Fibroblast of mammary gland (primary cell): ENCODE results near the gene BMP8B.

Experiments used
- DNase-seq: peaks from one replicate; pipeline ENCODE4 v3.0.0-alpha.2; 2010; ENCODE audit warnings: low read depth
- H3K4me3 ChIP-seq: 2 replicates; pipeline ENCODE4 v1.5.1; 2011; ENCODE audit warnings: low read depth, mild to moderate bottlenecking, low read length, moderate library complexity; ENCODE audit not compliant: control insufficient read depth
- TF ChIP-seq, protein P1 (sequence below): conservative IDR thresholded peaks from 2 replicates; pipeline ENCODE4 v1.5.1; 2011; ENCODE audit warnings: low read depth, low read length, inconsistent platforms; ENCODE audit not compliant: control insufficient read depth, insufficient read depth

Gene BMP8B

DNA sequence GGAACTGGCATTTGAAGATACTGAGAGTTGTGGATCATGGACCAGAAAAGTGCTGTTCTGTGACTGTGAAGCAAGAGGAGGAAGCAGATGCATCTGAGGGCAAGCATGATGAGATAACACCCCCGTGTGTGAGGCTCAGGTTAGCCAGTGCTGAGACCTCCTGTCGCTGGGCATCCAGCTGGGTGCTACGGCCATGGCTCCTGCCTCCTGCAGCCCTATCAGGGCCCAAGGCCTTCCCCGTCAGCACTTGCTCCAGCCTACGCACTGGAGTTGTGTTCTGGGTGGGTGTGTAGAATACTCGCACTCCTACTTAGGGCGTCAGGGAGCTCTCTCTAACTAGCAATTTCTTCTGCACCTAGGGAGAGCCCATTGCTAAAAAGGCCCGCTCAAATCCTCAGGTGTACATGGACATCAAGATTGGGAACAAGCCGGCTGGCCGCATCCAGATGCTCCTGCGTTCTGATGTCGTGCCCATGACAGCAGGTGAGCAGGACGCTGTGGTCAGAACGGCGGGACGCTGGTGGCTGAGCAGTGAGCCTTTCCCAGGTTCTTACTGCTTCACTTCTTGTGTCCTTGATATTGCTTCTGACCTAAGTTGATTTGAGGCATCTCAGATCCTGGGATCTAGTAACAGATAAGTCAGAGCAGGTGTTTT, 43.5 kb downstream of the BMP8B start:
- H3K4me3 ChIP-seq: no peak overlapping the region
- TF ChIP-seq, protein P1, sequence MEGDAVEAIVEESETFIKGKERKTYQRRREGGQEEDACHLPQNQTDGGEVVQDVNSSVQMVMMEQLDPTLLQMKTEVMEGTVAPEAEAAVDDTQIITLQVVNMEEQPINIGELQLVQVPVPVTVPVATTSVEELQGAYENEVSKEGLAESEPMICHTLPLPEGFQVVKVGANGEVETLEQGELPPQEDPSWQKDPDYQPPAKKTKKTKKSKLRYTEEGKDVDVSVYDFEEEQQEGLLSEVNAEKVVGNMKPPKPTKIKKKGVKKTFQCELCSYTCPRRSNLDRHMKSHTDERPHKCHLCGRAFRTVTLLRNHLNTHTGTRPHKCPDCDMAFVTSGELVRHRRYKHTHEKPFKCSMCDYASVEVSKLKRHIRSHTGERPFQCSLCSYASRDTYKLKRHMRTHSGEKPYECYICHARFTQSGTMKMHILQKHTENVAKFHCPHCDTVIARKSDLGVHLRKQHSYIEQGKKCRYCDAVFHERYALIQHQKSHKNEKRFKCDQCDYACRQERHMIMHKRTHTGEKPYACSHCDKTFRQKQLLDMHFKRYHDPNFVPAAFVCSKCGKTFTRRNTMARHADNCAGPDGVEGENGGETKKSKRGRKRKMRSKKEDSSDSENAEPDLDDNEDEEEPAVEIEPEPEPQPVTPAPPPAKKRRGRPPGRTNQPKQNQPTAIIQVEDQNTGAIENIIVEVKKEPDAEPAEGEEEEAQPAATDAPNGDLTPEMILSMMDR: no peak
- no peak for DNase-seq

DNA sequence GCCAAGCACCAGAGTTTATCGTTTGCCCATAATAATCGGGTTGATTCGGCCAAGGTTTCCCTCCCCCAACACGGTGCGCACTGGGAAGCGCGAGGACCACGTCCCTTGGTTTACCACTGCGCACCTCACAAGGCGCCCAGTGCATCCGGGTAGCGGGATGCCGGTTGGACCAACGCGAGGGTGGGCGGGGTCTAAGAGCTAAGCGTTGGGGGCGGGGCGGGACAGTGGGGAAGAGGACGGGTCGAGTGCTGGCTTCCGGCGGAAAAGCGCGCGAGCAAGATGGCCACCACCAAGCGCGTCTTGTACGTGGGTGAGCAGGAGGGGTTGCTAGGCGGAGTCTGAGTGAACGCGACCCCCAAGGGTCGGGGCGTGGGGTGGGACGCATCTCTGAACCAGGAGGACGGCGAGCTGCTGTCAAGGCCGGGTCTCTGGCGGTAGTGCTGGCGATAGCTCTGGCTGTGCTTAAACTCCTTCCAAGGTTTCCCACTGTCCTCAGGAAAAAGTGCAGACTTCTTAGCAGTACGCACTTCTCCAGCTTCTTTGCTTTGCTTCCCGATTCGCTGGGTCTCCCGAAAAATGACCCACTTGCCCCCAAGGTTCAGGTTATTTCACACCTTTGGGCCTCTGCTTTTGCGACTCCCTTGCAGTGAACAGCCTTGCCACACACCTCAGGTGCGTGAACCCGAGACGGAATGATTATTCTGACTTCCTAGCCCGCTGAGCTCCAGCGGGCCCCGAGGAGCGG, 49.9 kb downstream of the BMP8B start, which contains the start of gene PPIE:
Gene PPIE (plus strand): TSS at position 261 of the 745 bp plus-strand sequence. CDS start 19 bp downstream, at position 280.
- TF ChIP-seq, protein P1: no peak
- peak within 1 kb of the TSS; percentile 95 for H3K4me3 ChIP-seq
- peak; percentile 86 for DNase-seq

DNA sequence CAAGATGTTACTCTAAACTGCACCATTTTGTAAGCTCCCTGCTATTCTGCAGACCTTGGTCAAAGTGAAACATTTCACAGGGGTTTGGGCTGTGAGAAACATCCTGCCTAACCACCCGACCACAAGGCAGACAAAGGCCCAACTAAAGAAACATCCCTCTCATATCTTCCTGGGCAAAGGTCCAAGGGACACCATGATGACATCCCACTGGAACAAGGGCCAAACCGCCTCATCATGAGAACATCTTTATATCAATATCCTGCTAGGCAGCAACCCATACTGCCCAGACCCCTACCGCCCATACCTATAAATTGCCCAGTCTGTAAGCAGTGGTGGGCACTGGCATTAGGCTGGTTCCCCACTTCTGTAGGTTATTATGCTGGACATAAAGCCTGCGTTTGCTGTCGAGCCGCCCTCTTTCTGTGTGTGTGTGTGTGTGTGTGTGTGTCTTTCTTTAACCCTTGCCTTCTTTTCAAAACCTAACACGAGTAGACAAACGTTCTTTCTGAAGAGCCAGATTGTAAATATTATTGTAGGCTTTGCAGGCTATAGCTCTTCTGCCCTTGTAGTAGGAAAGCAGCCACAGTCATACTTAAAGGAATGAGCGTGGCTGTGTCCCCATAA, 51.0 kb downstream of the BMP8B start:
- DNase-seq: peak; percentile 89
- no peak overlapping the region for H3K4me3 ChIP-seq
- TF ChIP-seq, protein P1: no peak

DNA sequence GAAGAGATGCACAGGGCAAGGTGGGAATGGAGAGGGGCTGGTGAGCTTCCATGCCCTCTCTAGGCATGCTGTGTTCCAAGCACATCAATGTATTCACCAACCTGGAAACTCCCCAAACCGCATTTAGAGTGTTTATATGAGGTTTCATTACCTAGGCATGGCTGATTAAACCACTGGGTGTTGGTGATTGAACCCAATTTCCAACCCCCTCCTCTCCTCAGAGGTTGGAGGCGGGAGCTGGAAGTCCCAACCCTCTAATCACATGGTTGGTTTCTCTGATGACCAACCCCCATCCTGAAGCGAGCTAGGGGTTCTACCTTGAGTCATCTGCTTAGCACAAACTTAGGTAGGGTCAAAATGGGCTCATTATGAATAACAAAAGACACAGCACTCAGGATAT, 52.9 kb downstream of the BMP8B start:
- TF ChIP-seq, protein P1: no peak
- no peak for DNase-seq
- no peak overlapping the region for H3K4me3 ChIP-seq

DNA sequence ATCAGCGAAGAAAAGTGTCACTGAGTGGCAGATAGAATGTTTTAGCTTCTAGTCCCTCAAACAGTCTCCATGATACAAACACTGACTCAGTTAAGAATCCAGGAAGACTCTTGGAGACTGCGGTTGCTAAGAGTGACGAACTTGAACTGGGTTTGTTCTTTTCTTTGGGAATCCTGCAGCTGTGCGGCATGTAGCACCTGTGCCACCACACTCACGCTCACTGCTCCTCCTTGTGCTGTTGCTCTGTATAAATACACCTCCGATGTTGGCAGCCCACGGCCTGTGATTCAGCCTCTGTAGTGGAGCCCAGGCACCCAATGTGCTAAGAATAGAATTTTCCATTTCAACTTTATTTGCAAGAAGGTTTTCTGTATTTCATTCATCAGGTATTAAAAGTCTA, 55.5 kb downstream of the BMP8B start:
- H3K4me3 ChIP-seq: no peak overlapping the region
- TF ChIP-seq, protein P1: no peak
- DNase-seq: no peak

DNA sequence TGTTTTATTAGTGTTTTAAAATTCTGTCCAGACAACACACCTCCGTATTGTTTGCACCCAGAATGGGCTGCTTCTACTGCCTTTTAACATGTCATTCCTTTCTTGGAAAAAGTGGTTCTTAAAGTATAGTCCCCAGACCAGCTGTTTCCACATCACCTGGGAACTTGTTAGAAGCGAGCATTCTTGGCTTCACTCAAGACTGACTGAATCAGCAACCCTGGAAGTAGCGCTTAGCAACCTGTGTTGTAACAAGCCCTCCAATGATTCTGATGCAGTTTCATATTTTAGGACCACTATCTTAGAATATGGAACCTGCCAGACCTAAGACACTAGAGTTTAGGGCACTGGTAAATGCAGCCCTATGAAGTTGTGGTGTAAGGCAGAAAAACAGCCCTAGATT, 55.9 kb downstream of the BMP8B start:
- TF ChIP-seq, protein P1: no peak
- no peak for DNase-seq
- no peak overlapping the region for H3K4me3 ChIP-seq
